GM21360 (cell line): Measurements from ENCODE around the gene GALK1.
"Not testable (repeated sequence)": the region's sequence is repeated elsewhere in the genome, so short reads cannot be mapped to it uniquely, and the experiment has no call there.

Experiments used
- ATAC-seq: cut with Tn5 transposase; IDR thresholded peaks from one replicate; pipeline ENCODE4 v1.9.1; 2021; ENCODE audit warnings: mild to moderate bottlenecking, moderate library complexity; ENCODE audit not compliant: unreplicated experiment

Gene GALK1

GRCh38 chr17:75784473-75785015 lies 19.6 kb upstream of the GALK1 start, which contains the start of gene UNK:
UNK (plus strand) TSS chr17:75784806; CDS start chr17:75784881, 75 bp downstream.
- peak; percentile 50 for ATAC-seq

- peak; percentile 0 for ATAC-seq
These were observed 18.9 kb upstream of the GALK1 start for GRCh38 chr17:75783803-75784472.

GRCh38 chr17:75783069-75783783 lies 18.2 kb upstream of the GALK1 start:
- ATAC-seq, result no peak

GRCh38 chr17:75779987-75780889 lies 15.2 kb upstream of the GALK1 start:
- ATAC-seq, result no peak

- ATAC-seq, result peak; percentile 53
These were observed 14.4 kb upstream of the GALK1 start for GRCh38 chr17:75779250-75779986.

- ATAC-seq, result no peak
These were observed 13.9 kb upstream of the GALK1 start for GRCh38 chr17:75778861-75779249.

GRCh38 chr17:75778066-75778860 lies 13.3 kb upstream of the GALK1 start:
- ATAC-seq, result not testable (repeated sequence)

GRCh38 chr17:75777296-75777922 lies 12.4 kb upstream of the GALK1 start:
- ATAC-seq, result no peak

- ATAC-seq, result no peak
These were observed 11.6 kb upstream of the GALK1 start for GRCh38 chr17:75776386-75777295.

- ATAC-seq, result no peak
These were observed 10.1 kb upstream of the GALK1 start for GRCh38 chr17:75774991-75775668.

- ATAC-seq, result no peak
These were observed 9.5 kb upstream of the GALK1 start for GRCh38 chr17:75774471-75774990.

- ATAC-seq, result no peak
These were observed 8.9 kb upstream of the GALK1 start for GRCh38 chr17:75773808-75774470.

GRCh38 chr17:75773121-75773807 lies 8.3 kb upstream of the GALK1 start:
- ATAC-seq, result no peak

GRCh38 chr17:75771334-75772281 lies 6.6 kb upstream of the GALK1 start:
- no peak for ATAC-seq

GRCh38 chr17:75769536-75769935 lies 4.5 kb upstream of the GALK1 start:
- no peak for ATAC-seq
